HG02943 (cell line): ENCODE results near the gene LDLRAD2.
"Not testable (repeated sequence)": the region's sequence is repeated elsewhere in the genome, so short reads cannot be mapped to it uniquely, and the experiment has no call there.

ENCODE experiments used
- ATAC-seq: cut with Tn5 transposase; IDR thresholded peaks from one replicate; pipeline ENCODE4 v1.9.1; 2021; ENCODE audit warnings: mild to moderate bottlenecking, low read depth, moderate library complexity; ENCODE audit not compliant: unreplicated experiment

The LDLRAD2 gene

GRCh38 chr1:21782868-21783678 lies 29.0 kb upstream of the LDLRAD2 start, which contains the start of gene USP48:
TSS of gene USP48 (minus strand) at chr1:21783149. CDS start at chr1:21782957, 192 bp downstream.
- peak; percentile 66 for ATAC-seq

- ATAC-seq = no peak
Observed at GRCh38 chr1:21783679-21784603, 28.1 kb upstream of the LDLRAD2 start.

GRCh38 chr1:21785764-21786163 lies 26.3 kb upstream of the LDLRAD2 start:
- ATAC-seq = not testable (repeated sequence)

GRCh38 chr1:21786640-21787039 lies 25.4 kb upstream of the LDLRAD2 start:
- ATAC-seq = no peak

- no peak for ATAC-seq
Observed at GRCh38 chr1:21793104-21793503, 19.0 kb upstream of the LDLRAD2 start.

- no peak for ATAC-seq
Observed at GRCh38 chr1:21794656-21795055, 17.4 kb upstream of the LDLRAD2 start.

GRCh38 chr1:21795075-21795474 lies 17.0 kb upstream of the LDLRAD2 start:
- ATAC-seq = no peak

- no peak for ATAC-seq
Observed at GRCh38 chr1:21799730-21800129, 12.3 kb upstream of the LDLRAD2 start.

GRCh38 chr1:21801100-21801499 lies 11.0 kb upstream of the LDLRAD2 start:
- no peak for ATAC-seq

- no peak for ATAC-seq
Observed at GRCh38 chr1:21804536-21804935, 7.5 kb upstream of the LDLRAD2 start.

GRCh38 chr1:21813542-21813941 lies 1.5 kb downstream of the LDLRAD2 start:
- ATAC-seq = no peak

GRCh38 chr1:21814241-21814918 lies 2.3 kb downstream of the LDLRAD2 start:
- no peak for ATAC-seq

- ATAC-seq = no peak
Observed at GRCh38 chr1:21814981-21815582, 3.0 kb downstream of the LDLRAD2 start.

- no peak for ATAC-seq
Observed at GRCh38 chr1:21815724-21816321, 3.8 kb downstream of the LDLRAD2 start.

- no peak for ATAC-seq
Observed at GRCh38 chr1:21816602-21817302, 4.7 kb downstream of the LDLRAD2 start.

GRCh38 chr1:21818656-21819055 lies 6.6 kb downstream of the LDLRAD2 start:
- ATAC-seq = no peak

- no peak for ATAC-seq
Observed at GRCh38 chr1:21820597-21821232, 8.7 kb downstream of the LDLRAD2 start.

- no peak for ATAC-seq
Observed at GRCh38 chr1:21821385-21822019, 9.4 kb downstream of the LDLRAD2 start.
